Right renal pelvis (tissue), 4 donors: ENCODE results near the gene ALOX5AP. TPM values are rescaled to one million over a fixed set of nuclear protein-coding genes. Genes with fewer than 3 reads are reported as not detected.

Experiments
- DNase-seq, 4 donors: peaks; one replicate each; pipeline ENCODE4 v3.0.0-alpha.2; 2013; ENCODE audit warnings: low read depth in 4 of 4, low spot score in 3 of 4, missing footprints in 1 of 4
- polyA plus RNA-seq, 4 donors: library from polyadenylated mRNA; unstranded; fragments of 120-200 nt; gene quantifications; one replicate each; pipeline ENCODE4 v1.2.1, GENCODE V29; 2013; ENCODE audit not compliant: insufficient read length in 4 of 4

Gene ALOX5AP
- 1 to 10 TPM; 3.6 to 5.6 (median 5.0) TPM for polyA plus RNA-seq

- no peak for DNase-seq
These were observed at the start of gene ALOX5AP for GRCh38 chr13:30735025-30735871. Gene ALOX5AP (plus strand): TSS chr13:30735543. CDS start chr13:30735606, 63 bp downstream.

GRCh38 chr13:30685987-30686386 is 49.4 kb upstream of the ALOX5AP start:
- no peak for DNase-seq

DNA sequence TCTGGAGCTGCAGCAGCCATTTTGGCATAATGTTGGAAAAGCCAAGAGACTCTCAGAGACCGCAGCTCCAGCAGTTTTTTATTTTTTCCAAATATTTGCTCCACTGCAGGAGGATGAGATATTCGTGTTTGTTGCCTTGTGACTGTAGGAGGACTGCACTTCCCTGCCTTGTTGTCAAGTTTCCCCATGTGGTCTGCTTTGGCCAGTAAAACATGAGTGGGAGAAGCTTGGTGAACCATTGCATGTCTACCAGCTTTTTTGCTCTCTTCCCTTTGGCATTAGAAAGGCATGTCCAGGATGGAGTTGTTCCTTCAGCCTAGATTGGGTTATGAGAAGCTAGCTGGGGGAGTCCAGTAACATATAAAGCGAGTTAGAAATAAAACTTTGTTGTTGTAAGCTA is 47.7 kb upstream of the ALOX5AP start:
- DNase-seq: no peak

- DNase-seq: no peak
These were observed 45.6 kb upstream of the ALOX5AP start for GRCh38 chr13:30689752-30690151.

DNA sequence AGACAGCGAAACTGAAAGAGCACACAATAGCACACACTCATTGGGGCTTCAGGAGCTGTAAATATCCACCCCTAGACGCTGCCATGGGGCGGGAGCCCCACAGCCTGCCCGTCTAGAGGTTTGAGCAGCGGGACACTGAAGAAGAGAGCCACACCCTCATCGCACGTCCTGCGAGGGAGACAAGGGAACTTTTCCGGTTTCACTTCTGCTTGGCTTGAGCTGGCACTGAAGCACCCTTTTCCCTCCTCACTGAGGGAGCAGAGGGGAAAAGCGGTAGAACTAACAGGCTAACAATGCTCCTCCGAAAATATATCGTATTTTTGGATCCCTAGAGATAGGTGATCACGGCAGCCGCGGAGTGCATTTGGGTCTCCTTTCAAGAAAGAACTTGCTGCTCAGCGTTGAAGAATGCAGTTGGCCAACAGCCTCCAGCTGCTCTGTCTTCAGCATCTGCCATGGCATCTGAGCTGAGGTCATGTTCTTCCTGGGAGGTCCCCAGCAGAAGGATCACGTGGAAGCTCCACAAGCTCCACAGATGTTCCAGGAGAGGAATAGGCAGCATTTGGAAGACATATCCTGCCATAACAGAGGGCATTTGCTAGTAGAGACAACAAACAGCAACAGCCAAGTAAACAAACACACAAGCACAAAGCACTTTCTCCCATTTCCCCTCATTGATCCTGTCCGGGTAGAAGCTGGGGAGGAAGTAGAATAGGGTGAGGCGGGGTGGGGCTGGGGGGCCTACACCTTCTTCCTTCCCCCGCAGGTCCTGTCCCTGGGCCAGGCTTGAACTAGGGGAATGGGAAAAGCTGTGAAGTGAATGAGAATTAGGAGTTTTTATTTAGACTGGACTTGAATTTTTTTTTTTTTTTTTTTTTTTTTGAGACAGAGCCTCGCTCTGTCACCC is 44.8 kb upstream of the ALOX5AP start:
- no peak for DNase-seq

- no peak for DNase-seq
These were observed 43.2 kb upstream of the ALOX5AP start for GRCh38 chr13:30692113-30692512.

GRCh38 chr13:30696278-30697176 is 38.8 kb upstream of the ALOX5AP start:
- no peak for DNase-seq

DNA sequence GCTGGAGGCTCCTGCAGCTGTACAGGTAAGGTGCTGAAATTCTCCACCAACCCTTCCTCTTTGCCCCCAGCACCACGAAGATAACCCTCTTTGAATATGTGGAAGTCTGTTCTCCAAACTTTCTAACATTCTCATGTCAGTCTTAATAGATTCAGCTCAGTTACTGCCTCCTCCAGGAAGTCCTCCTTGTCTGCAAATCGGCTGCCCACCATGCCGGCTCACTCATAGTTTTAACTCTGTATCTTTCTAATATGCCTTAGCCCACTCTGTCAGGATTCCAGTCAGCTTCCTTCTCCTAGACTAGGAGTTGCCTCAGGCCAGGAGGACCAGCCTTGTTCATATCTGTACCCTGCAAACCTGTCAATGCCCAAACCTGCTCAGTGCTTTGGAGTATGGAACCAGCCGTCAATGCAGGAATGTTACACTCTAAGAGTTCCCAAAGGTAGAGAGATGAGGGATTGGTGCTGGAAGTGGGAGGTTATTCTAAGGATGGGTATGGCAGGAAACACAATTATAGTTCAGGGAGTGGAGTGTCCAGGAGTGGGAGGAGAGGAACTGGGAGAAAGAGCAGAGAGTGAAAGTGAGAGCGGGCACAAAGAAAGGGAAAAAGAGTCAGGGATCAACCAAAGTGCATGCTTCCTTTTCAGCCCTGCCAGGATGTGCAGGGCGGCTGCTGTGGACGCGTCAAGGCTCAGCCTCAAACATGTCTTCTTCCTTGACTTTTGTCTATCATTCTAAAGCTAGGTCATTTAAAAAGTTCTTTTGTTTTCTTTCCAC is 38.0 kb upstream of the ALOX5AP start:
- no peak for DNase-seq

DNA sequence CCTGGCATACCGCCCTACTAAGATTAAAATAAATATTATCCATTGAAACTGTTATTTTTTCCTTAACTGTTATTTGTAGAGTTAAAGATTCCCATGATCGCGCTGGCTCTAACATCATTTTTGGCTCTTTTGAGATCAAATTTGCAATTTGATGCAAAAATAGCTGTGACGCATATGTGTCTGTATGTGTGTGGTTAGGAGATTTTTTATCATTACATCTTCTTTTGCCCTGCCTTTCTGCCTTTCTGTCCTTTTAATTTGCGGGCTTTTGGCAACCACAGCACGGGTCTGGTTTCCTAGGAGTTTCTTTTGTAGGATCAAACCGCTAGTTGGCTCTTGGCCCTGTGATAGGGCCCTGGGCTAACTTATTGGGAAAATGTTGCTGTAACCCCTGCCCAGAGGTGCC is 37.3 kb upstream of the ALOX5AP start:
- no peak for DNase-seq

DNA sequence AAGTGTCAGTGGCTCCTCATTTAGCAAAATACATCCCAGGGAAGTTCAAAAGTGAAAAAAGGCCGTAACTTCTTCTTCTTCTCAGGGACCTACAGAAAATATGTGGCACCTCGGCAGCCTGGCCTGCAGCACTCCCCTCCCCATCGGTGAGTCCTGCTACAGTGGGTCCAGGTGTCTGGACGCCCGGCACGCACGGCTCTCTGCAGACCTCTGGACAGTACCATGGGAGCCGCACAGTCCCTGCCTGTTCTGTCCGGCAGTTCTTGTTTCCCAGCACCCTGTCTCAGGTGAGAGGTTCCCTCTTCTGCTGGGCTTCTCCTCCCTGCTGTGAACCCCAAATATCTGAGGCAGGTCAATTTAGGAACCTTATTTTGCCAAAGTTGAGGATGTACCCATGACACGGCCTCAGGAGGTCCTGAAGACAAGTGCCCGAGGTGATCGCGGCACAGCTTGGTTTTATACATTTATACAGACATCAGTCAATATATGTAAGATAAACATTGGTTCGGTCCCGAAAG is 36.8 kb upstream of the ALOX5AP start:
- no peak for DNase-seq

DNA sequence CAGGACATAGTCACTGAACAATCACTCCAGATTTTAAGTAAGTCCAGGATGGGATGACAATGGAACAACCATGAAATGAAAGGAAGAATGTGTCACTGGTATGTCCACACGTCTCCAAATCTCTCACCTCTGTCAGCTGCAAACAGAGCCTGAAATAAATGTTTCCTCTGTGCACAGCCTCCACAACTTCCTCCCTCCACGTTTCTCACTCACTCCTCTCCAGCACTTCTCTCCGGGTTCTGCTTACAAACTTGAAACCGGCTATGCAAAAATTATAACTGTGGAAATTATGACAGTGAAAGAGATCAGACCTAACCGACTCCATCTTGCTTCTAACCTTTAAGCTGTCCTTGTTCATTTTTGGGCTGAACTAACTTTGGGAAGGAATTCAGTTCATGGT is 35.0 kb upstream of the ALOX5AP start:
- DNase-seq: no peak

- no peak for DNase-seq
These were observed 33.3 kb upstream of the ALOX5AP start for GRCh38 chr13:30702006-30702405.

DNA sequence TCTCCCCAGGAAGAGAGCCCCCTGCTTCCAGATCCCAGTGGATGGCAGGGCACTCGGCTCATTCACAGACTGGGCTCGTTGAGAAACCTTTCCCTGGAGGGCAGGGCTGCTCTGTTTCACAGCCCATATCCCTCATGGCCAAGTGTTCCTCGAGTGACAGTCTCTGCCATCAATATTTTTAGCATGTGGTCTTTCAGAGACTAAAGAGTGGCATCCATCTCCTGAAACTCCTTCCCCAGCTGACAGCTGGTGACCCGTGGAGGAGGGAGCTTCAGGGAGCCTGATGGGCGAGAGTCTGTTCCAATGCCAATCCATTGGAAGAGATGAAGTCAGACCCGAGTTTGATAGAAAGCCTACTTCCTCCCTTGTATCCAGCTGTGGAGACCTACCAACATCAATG is 30.7 kb upstream of the ALOX5AP start:
- no peak for DNase-seq

- DNase-seq: no peak
These were observed 29.7 kb upstream of the ALOX5AP start for GRCh38 chr13:30705680-30706079.

GRCh38 chr13:30708541-30708940 is 26.8 kb upstream of the ALOX5AP start:
- DNase-seq: no peak

DNA sequence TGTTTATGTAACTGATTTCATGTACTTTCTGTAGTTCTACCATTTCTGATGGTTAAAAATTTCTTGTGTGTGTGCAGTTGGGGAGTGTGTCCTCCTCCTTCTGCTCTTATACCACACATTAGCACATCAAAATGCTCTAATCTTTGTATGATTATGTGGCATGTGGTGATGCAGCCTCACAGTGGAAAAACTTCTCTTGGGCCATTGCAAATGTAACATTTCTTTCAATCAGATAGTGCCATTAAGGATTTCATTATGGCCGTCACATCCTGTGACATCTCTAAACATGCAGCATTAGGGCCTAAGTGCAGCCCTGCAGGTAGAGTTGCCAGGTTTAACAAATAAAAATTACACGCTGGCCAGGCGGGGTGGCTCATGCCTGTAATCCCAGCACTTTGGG is 24.9 kb upstream of the ALOX5AP start:
- no peak for DNase-seq

DNA sequence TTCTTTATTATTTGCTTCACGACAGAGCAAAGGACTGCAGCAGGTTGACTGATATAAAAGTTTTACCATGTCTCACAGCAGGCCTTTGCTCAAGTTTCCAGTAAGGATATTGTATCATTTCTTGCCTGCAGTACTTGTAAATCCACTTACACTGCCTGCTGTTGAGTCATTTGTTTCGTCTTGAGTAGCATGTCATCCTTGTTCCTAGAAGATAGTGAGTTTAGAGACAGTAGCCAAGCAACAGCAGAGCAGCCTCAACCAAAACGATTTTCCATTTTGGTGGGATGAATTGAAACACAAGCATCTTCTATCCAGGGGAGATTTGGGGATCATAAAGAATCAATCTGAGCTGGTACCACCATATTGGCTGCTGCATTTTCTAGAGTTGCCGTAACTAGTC is 24.0 kb upstream of the ALOX5AP start:
- no peak for DNase-seq

GRCh38 chr13:30711837-30712236 is 23.5 kb upstream of the ALOX5AP start:
- DNase-seq: no peak
